Keratinocyte (primary cell): ENCODE results near the gene SRR. TPM values are rescaled to one million over a fixed set of nuclear protein-coding genes. Genes with fewer than 3 reads are reported as not detected.

Source experiments
- DNase-seq: peaks from one replicate; pipeline ENCODE4 v3.0.0-alpha.2; 2011; ENCODE audit warnings: low read depth, missing footprints, low spot score
- FAIRE-seq: peaks from 2 replicates; lab custom pipeline; 2011; peaks lifted over from hg19 to GRCh38; lab: Jason Lieb, UNC
- H2AFZ ChIP-seq: 2 replicates; pipeline ENCODE4 v1.6.0; 2012; ENCODE audit warnings: low read length, control low read depth, inconsistent platforms; ENCODE audit not compliant: control insufficient read depth
- H3K27ac ChIP-seq: 2 replicates; pipeline ENCODE4 v1.5.1; 2011; ENCODE audit warnings: low read length; ENCODE audit not compliant: control insufficient read depth, insufficient read depth
- H3K27me3 ChIP-seq: 3 replicates; pipeline ENCODE4 v1.6.0; 2011; ENCODE audit warnings: low read length; ENCODE audit not compliant: control insufficient read depth, insufficient read depth; ENCODE audit errors: extremely low read depth
- H3K36me3 ChIP-seq, 2 experiments: 2 replicates in 1 of 2; 3 replicates in 1 of 2; pipeline ENCODE4 v1.5.1; 2011; ENCODE audit warnings: low read length in 2 of 2, mild to moderate bottlenecking in 1 of 2; ENCODE audit not compliant: control insufficient read depth in 2 of 2, insufficient read depth in 2 of 2; ENCODE audit errors: extremely low read depth in 1 of 2
- H3K4me1 ChIP-seq: 3 replicates; pipeline ENCODE4 v1.5.1; 2011; ENCODE audit warnings: low read length; ENCODE audit not compliant: control insufficient read depth, insufficient read depth; ENCODE audit errors: extremely low read depth
- H3K4me2 ChIP-seq: 3 replicates; pipeline ENCODE4 v1.6.0; 2011; ENCODE audit warnings: low read depth, low read length; ENCODE audit not compliant: control insufficient read depth, insufficient read depth; ENCODE audit errors: extremely low read depth
- H3K4me3 ChIP-seq, 3 experiments: fragments of 200-600 bp in 1 of 3; sonication (generic) in 1 of 3; 2 replicates in 2 of 3; 3 replicates in 1 of 3; pipeline ENCODE4 v1.5.1; 2011 to 2016; ENCODE audit warnings: low read length in 3 of 3, mild to moderate bottlenecking in 3 of 3, control low read depth in 2 of 3, inconsistent platforms in 1 of 3, low read depth in 1 of 3, mixed read lengths in 1 of 3, mixed run types in 1 of 3, moderate library complexity in 1 of 3; ENCODE audit not compliant: control insufficient read depth in 2 of 3, insufficient read depth in 2 of 3; ENCODE audit errors: extremely low read depth in 1 of 3
- H3K79me2 ChIP-seq: 2 replicates; pipeline ENCODE4 v1.6.0; 2012; ENCODE audit warnings: low read length; ENCODE audit not compliant: control insufficient read depth, insufficient read depth
- H3K9ac ChIP-seq: 3 replicates; pipeline ENCODE4 v1.6.0; 2011; ENCODE audit warnings: low read length; ENCODE audit not compliant: control insufficient read depth, insufficient read depth; ENCODE audit errors: extremely low read depth
- H3K9me1 ChIP-seq: 3 replicates; pipeline ENCODE4 v1.6.0; 2011; ENCODE audit warnings: low read length; ENCODE audit not compliant: control insufficient read depth, insufficient read depth; ENCODE audit errors: extremely low read depth
- H3K9me3 ChIP-seq: 2 replicates; pipeline ENCODE4 v1.5.1; 2012; ENCODE audit warnings: low read depth, low read length; ENCODE audit not compliant: control insufficient read depth
- H4K20me1 ChIP-seq: 3 replicates; pipeline ENCODE4 v1.6.0; 2011; ENCODE audit warnings: low read length; ENCODE audit not compliant: control insufficient read depth, insufficient read depth; ENCODE audit errors: extremely low read depth
- EZH2 ChIP-seq: IDR thresholded peaks from one replicate; pipeline ENCODE4 v1.6.1; 2012; ENCODE audit warnings: inconsistent platforms, mild to moderate bottlenecking, low read length, moderate library complexity
- dilution Hi-C: fragments of 300-500 bp; cut with MboI; formaldehyde crosslinking; loops from one replicate; pipeline ENCODE4 v1.7.0; 2020; ENCODE audit warnings: low sequenced_read_pairs; ENCODE audit not compliant: extremely low pct_ligation_motif_present
- polyA plus RNA-seq, 5 experiments: library from polyadenylated mRNA; depleted of rRNA in 3 of 5; stranded (reverse) in 3 of 5; stranded (forward) in 1 of 5; unstranded in 1 of 5; fragments of >200 nt; gene quantifications; 1 replicate in 1 of 5; 2 replicates in 3 of 5; 3 replicates in 1 of 5; pipeline versions ENCODE4 v1.2.1 to v1.2.3, GENCODE V29; 2011 to 2012; ENCODE audit warnings: missing spikeins in 2 of 5, low read depth in 1 of 5, low replicate concordance in 1 of 5
- TF ChIP-seq, protein P1 (sequence below), 3 experiments: IDR thresholded peaks in 1 of 3; conservative IDR thresholded peaks in 1 of 3; optimal IDR thresholded peaks in 1 of 3; 2 replicates in 2 of 3; 3 replicates in 1 of 3; pipeline versions ENCODE3 to v1.5.1; 2011; ENCODE audit warnings: low read length in 3 of 3, mild to moderate bottlenecking in 3 of 3, moderate library complexity in 2 of 3, control low read depth in 1 of 3, inconsistent platforms in 1 of 3; ENCODE audit not compliant: insufficient read depth in 2 of 3; ENCODE audit errors: extremely low read depth in 1 of 3

Gene SRR
- polyA plus RNA-seq, 1 donor (not counting 4 experiments of a cell fraction or from before 2014, with no cell fraction given) = 17.7 TPM

GRCh38 chr17:2317796-2318195 lies 14.0 kb downstream of the SRR start:
- Histone ChIP-seq H3K4me3 (no peak overlapping the region), H3K79me2 (no peaks in the 10 kb centered on the region), H3K9me1 (no peaks in the 10 kb centered on the region), H3K27me3 (no peaks in the 10 kb centered on the region), H3K36me3 (peaks cover 6 to 7% of the 10 kb centered on the region in 2 experiments), H3K9me3 (no peaks in the 10 kb centered on the region), H3K4me1 (no peaks in the 10 kb centered on the region), H4K20me1 (no peaks in the 10 kb centered on the region), H3K9ac (no peak overlapping the region), H3K27ac (no peak overlapping the region), H3K4me2 (no peak overlapping the region), H2AFZ (no peak overlapping the region)
- TF ChIP-seq, protein P1, sequence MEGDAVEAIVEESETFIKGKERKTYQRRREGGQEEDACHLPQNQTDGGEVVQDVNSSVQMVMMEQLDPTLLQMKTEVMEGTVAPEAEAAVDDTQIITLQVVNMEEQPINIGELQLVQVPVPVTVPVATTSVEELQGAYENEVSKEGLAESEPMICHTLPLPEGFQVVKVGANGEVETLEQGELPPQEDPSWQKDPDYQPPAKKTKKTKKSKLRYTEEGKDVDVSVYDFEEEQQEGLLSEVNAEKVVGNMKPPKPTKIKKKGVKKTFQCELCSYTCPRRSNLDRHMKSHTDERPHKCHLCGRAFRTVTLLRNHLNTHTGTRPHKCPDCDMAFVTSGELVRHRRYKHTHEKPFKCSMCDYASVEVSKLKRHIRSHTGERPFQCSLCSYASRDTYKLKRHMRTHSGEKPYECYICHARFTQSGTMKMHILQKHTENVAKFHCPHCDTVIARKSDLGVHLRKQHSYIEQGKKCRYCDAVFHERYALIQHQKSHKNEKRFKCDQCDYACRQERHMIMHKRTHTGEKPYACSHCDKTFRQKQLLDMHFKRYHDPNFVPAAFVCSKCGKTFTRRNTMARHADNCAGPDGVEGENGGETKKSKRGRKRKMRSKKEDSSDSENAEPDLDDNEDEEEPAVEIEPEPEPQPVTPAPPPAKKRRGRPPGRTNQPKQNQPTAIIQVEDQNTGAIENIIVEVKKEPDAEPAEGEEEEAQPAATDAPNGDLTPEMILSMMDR (optimal IDR thresholded peaks at IDR 0.05 in 1 of 3, IDR thresholded peaks at IDR 0.05 in 1 of 3, conservative IDR thresholded peaks at IDR 0.05 in 1 of 3; ENCODE audit: extremely low read depth in 1 of 3, insufficient read depth in 2 of 3, low read length in 3 of 3) = no peak
- no peak for TF ChIP-seq EZH2
- FAIRE-seq (no peak), DNase-seq (no peak)
- dilution Hi-C loops = no loop called here

DNA sequence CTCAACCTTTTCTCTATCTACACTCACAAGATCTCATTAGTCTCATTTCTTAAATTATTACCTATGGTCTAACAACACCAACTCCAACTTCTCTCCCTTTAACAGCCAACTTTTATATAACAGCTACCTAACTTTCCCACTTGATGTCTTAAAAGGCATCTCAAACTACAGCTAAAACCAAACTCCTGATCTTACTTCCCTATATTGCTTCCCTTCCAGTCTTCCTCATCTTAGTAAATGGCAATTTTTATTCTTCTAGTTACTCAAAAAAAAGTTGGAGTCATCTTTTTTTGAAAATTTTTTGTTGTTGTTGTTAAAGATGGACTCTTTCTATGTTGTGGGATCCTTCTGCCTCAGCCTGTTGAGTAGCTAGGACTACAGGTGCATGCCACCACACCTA lies 15.3 kb downstream of the SRR start:
- no peaks in the 10 kb centered on the region for H3K27me3 ChIP-seq
- H3K36me3 ChIP-seq = peaks cover 16 to 17% of the 10 kb centered on the region in 2 experiments
- no peaks in the 10 kb centered on the region for H3K9me1 ChIP-seq
- no peak overlapping the region for H3K9ac ChIP-seq
- DNase-seq (no peak), FAIRE-seq (no peak)
- H3K4me3 ChIP-seq = no peak overlapping the region
- no peaks in the 10 kb centered on the region for H3K9me3 ChIP-seq
- dilution Hi-C loops = no loop called here
- no peaks in the 10 kb centered on the region for H3K4me1 ChIP-seq
- TF ChIP-seq, protein P1 (optimal IDR thresholded peaks at IDR 0.05 in 1 of 3, IDR thresholded peaks at IDR 0.05 in 1 of 3, conservative IDR thresholded peaks at IDR 0.05 in 1 of 3; ENCODE audit: extremely low read depth in 1 of 3, insufficient read depth in 2 of 3, low read length in 3 of 3) = no peak
- TF ChIP-seq EZH2 = no peak
- no peak overlapping the region for H3K27ac ChIP-seq
- H3K4me2 ChIP-seq = no peak overlapping the region
- no peaks in the 10 kb centered on the region for H3K79me2 ChIP-seq
- no peaks in the 10 kb centered on the region for H4K20me1 ChIP-seq
- no peak overlapping the region for H2AFZ ChIP-seq
